ENCODE measurements around the gene DSCAM.

Gene DSCAM

GRCh38 chr21:40640266-40640789 lies 206.6 kb downstream of the DSCAM start:
- no peak for DNase-seq

GRCh38 chr21:40639616-40640194 lies 207.3 kb downstream of the DSCAM start:
- no peak for DNase-seq

GRCh38 chr21:40638466-40639251 lies 208.3 kb downstream of the DSCAM start:
- DNase-seq = peak; percentile 85

- no peak for DNase-seq
Observed at GRCh38 chr21:40636026-40636425, 210.9 kb downstream of the DSCAM start.

- no peak for DNase-seq
Observed at GRCh38 chr21:40635391-40635790, 211.6 kb downstream of the DSCAM start.

GRCh38 chr21:40634141-40634540 lies 212.8 kb downstream of the DSCAM start:
- no peak for DNase-seq

GRCh38 chr21:40633048-40633447 lies 213.9 kb downstream of the DSCAM start:
- DNase-seq = no peak

- DNase-seq = no peak
Observed at GRCh38 chr21:40631211-40631610, 215.7 kb downstream of the DSCAM start.

- DNase-seq = no peak
Observed at GRCh38 chr21:40625991-40626390, 221.0 kb downstream of the DSCAM start.

- DNase-seq = no peak
Observed at GRCh38 chr21:40623528-40623927, 223.4 kb downstream of the DSCAM start.

GRCh38 chr21:40622531-40622930 lies 224.4 kb downstream of the DSCAM start:
- peak; percentile 36 for DNase-seq

GRCh38 chr21:40620386-40621145 lies 226.4 kb downstream of the DSCAM start:
- no peak for DNase-seq

GRCh38 chr21:40618191-40618973 lies 228.6 kb downstream of the DSCAM start:
- DNase-seq = peak; percentile 49

GRCh38 chr21:40616377-40616704 lies 230.6 kb downstream of the DSCAM start:
- DNase-seq = no peak

GRCh38 chr21:40615505-40616376 lies 231.2 kb downstream of the DSCAM start:
- DNase-seq = peak; percentile 31

- peak; percentile 71 for DNase-seq
Observed at GRCh38 chr21:40613546-40614030, 233.4 kb downstream of the DSCAM start.

- DNase-seq = no peak
Observed at GRCh38 chr21:40610345-40610744, 236.6 kb downstream of the DSCAM start.

GRCh38 chr21:40606341-40606740 lies 240.6 kb downstream of the DSCAM start:
- no peak for DNase-seq

- DNase-seq = no peak
Observed at GRCh38 chr21:40605094-40605493, 241.9 kb downstream of the DSCAM start.

GRCh38 chr21:40603774-40604173 lies 243.2 kb downstream of the DSCAM start:
- DNase-seq = no peak

- no peak for DNase-seq
Observed at GRCh38 chr21:40602080-40602479, 244.9 kb downstream of the DSCAM start.

- no peak for DNase-seq
Observed at GRCh38 chr21:40595806-40596205, 251.2 kb downstream of the DSCAM start.

Measured in NCI-H1436 (cell line).